Karpas-422 (cell line): Measurements from ENCODE around the gene GLP2R. TPM values are rescaled to one million over a fixed set of nuclear protein-coding genes. Genes with fewer than 3 reads are reported as not detected.
"Not testable (repeated sequence)": the region's sequence is repeated elsewhere in the genome, so short reads cannot be mapped to it uniquely, and the experiment has no call there.

Experiments used
- DNase-seq: peaks from one replicate; pipeline ENCODE4 v3.0.0-alpha.2; 2015
- H2AFZ ChIP-seq: fragments of 200-600 bp; sonication (generic); 2 replicates; pipeline ENCODE4 v1.6.1; 2014; ENCODE audit warnings: antibody characterized with exemption, low read length, mixed read lengths
- H3K27ac ChIP-seq: fragments of 200-600 bp; sonication (generic); 2 replicates; pipeline ENCODE4 v1.5.1; 2014; ENCODE audit warnings: mild to moderate bottlenecking, low read length, moderate library complexity
- H3K27me3 ChIP-seq: fragments of 200-600 bp; sonication (generic); 2 replicates; pipeline ENCODE4 v1.6.1; 2014; ENCODE audit warnings: low read length, mixed read lengths
- H3K36me3 ChIP-seq: fragments of 200-600 bp; sonication (generic); 2 replicates; pipeline ENCODE4 v1.6.1; 2014; ENCODE audit warnings: low read length, mixed read lengths; ENCODE audit not compliant: insufficient read depth
- H3K4me1 ChIP-seq: fragments of 200-600 bp; sonication (generic); 2 replicates; pipeline ENCODE4 v1.6.1; 2014; ENCODE audit warnings: mild to moderate bottlenecking, low read length, mixed read lengths
- H3K4me2 ChIP-seq: fragments of 200-600 bp; sonication (generic); 2 replicates; pipeline ENCODE4 v1.6.1; 2014; ENCODE audit warnings: low read length, low read depth, mild to moderate bottlenecking; ENCODE audit not compliant: poor library complexity, severe bottlenecking
- H3K4me3 ChIP-seq: fragments of 200-600 bp; sonication (generic); 2 replicates; pipeline ENCODE4 v1.5.1; 2014; ENCODE audit warnings: mild to moderate bottlenecking, antibody characterized with exemption, low read length, mixed read lengths
- H3K79me2 ChIP-seq: fragments of 200-600 bp; sonication (generic); 2 replicates; pipeline ENCODE4 v1.6.1; 2014; ENCODE audit warnings: mild to moderate bottlenecking, low read length, mixed read lengths
- H3K9ac ChIP-seq: fragments of 200-600 bp; sonication (generic); 2 replicates; pipeline ENCODE4 v1.6.0; 2014; ENCODE audit warnings: low read length
- H3K9me2 ChIP-seq: fragments of 200-600 bp; sonication (generic), shearing (Covaris generic); replicated peaks from 2 replicates; pipeline ENCODE4 v1.6.0; 2014; ENCODE audit warnings: mild to moderate bottlenecking, low read length, moderate library complexity; ENCODE audit not compliant: insufficient read depth
- H3K9me3 ChIP-seq: fragments of 300-700, 200-600 bp; sonication (generic); 2 replicates; pipeline ENCODE4 v1.6.1; 2014; ENCODE audit warnings: low read length, mixed read lengths
- H4K20me1 ChIP-seq: fragments of 200-600 bp; sonication (generic); 2 replicates; pipeline ENCODE4 v1.6.1; 2014; ENCODE audit warnings: mild to moderate bottlenecking, antibody characterized with exemption, low read length, low read depth; ENCODE audit not compliant: insufficient read depth
- total RNA-seq: library from RNA; depleted of rRNA; stranded (reverse); fragments of >200 nt; shearing (Covaris generic); gene quantifications from 2 replicates; pipeline ENCODE4 v1.2.3, GENCODE V29; 2014; ENCODE audit warnings: low replicate concordance

Gene GLP2R
- total RNA-seq, 1 experiment from 2014 or later = not detected

DNA sequence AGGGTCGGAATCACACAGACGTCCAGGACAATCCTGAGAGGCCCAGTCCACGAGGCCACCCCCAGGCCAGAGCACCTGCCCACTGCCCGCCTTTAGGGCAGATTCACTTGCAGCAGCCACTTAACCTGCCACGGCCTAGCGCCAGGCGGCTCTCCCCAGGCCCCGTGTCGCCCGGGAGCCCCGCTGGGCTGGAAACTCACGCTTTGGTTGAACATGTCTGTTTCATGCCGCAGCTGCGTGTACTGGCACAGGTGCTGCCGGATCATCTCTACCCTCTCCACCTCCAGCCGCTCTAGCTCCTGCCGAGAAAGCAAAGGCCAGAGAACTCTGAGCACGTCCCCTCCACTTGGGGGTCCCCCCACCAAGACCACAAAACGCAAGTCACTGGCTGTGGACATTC is 92.1 kb downstream of the GLP2R start:
- Histone ChIP-seq H3K36me3 (peaks cover 47% of the 10 kb centered on the region), H3K79me2 (no peaks in the 10 kb centered on the region), H2AFZ (no peak overlapping the region), H3K27me3 (no peaks in the 10 kb centered on the region), H3K9ac (no peak overlapping the region), H3K27ac (no peak overlapping the region), H4K20me1 (0 out of 2 replicates have a peak, but pooled peaks cover 7% of the 10 kb centered on the region), H3K9me2 (no peaks in the 10 kb centered on the region), H3K9me3 (no peaks in the 10 kb centered on the region), H3K4me3 (no peak overlapping the region), H3K4me1 (no peaks in the 10 kb centered on the region), H3K4me2 (no peak overlapping the region)
- DNase-seq = no peak

DNA sequence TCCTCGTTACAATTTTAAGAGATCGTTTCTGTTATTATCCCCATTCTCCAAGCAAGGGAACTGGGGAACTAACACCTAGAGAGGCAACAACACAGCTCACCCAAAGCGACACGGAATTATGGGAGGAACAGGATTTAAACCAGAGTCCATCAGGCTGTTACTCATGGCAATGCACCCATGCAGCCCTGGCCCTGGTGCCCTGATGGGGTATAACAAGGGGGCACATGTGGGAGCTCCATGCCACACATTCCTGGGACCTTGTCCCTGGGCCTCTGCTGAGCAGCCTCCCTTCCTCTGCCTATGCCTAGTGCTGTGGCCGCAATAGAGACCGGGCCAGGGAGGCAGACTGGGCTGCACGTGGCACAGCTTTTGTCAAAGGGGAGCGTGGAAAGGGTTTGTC is 92.6 kb downstream of the GLP2R start:
- H3K27me3 ChIP-seq = no peaks in the 10 kb centered on the region
- H2AFZ ChIP-seq = no peak overlapping the region
- H3K27ac ChIP-seq = no peak overlapping the region
- H3K4me1 ChIP-seq = no peaks in the 10 kb centered on the region
- DNase-seq = no peak
- H3K9me3 ChIP-seq = no peaks in the 10 kb centered on the region
- no peak overlapping the region for H3K9ac ChIP-seq
- H3K4me2 ChIP-seq = no peak overlapping the region
- H3K4me3 ChIP-seq = no peak overlapping the region
- peaks cover 50% of the 10 kb centered on the region for H3K36me3 ChIP-seq
- H4K20me1 ChIP-seq = 0 out of 2 replicates have a peak, but pooled peaks cover 7% of the 10 kb centered on the region
- no peaks in the 10 kb centered on the region for H3K9me2 ChIP-seq
- no peaks in the 10 kb centered on the region for H3K79me2 ChIP-seq

DNA sequence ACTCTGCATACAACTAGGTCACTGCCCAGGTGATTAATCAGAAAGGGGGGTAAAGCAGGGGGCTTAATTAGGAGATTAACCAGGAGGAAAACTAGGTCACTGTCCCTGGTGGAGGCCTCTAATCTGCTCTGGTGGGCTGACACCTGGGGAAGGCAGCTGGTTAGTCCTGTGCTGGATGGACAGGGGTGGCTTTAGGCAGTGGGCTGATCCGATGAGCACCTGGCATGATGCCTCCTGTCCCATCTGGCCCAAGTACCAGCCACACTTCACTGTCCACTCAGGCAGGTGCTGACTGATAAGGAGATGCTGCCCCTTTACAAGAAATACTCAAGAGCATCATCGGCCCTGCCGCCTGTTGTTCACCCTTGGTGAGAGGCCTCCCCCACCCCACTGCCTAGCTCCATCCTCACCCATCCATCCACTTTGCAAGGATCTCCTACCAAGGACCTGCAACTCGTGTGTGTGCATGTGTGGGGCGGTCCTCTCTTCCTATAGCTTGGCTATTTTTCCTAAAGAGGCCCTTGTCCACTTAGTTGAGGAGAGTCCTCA is 93.2 kb downstream of the GLP2R start:
- no peak overlapping the region for H3K4me2 ChIP-seq
- no peaks in the 10 kb centered on the region for H3K9me3 ChIP-seq
- no peak overlapping the region for H2AFZ ChIP-seq
- H4K20me1 ChIP-seq = 0 out of 2 replicates have a peak, but pooled peaks cover 5% of the 10 kb centered on the region
- H3K27me3 ChIP-seq = no peaks in the 10 kb centered on the region
- no peaks in the 10 kb centered on the region for H3K4me1 ChIP-seq
- no peak overlapping the region for H3K27ac ChIP-seq
- H3K4me3 ChIP-seq = no peak overlapping the region
- H3K79me2 ChIP-seq = no peaks in the 10 kb centered on the region
- DNase-seq = no peak
- peaks cover 55% of the 10 kb centered on the region for H3K36me3 ChIP-seq
- H3K9me2 ChIP-seq = no peaks in the 10 kb centered on the region
- no peak overlapping the region for H3K9ac ChIP-seq

GRCh38 chr17:9921216-9921615 is 95.5 kb downstream of the GLP2R start:
- Histone ChIP-seq H3K36me3 (peaks cover 47% of the 10 kb centered on the region), H3K4me1 (peaks cover 17% of the 10 kb centered on the region)
- H3K9me3 ChIP-seq, H3K27ac ChIP-seq, H3K4me2 ChIP-seq, H2AFZ ChIP-seq, H3K27me3 ChIP-seq, H3K4me3 ChIP-seq, H4K20me1 ChIP-seq, H3K9me2 ChIP-seq, DNase-seq, H3K9ac ChIP-seq, H3K79me2 ChIP-seq: not testable (repeated sequence)

GRCh38 chr17:9922012-9922848 is 96.5 kb downstream of the GLP2R start:
- no peaks in the 10 kb centered on the region for H3K9me2 ChIP-seq
- H3K4me1 ChIP-seq = peaks cover 24% of the 10 kb centered on the region
- 0 out of 2 replicates have a peak, but pooled peaks cover 2% of the 10 kb centered on the region for H3K79me2 ChIP-seq
- no peak overlapping the region for H3K27ac ChIP-seq
- H3K4me3 ChIP-seq = no peak overlapping the region
- no peaks in the 10 kb centered on the region for H3K9me3 ChIP-seq
- no peak for DNase-seq
- H3K36me3 ChIP-seq = peaks cover 47% of the 10 kb centered on the region
- H3K9ac ChIP-seq = no peak overlapping the region
- H3K27me3 ChIP-seq = no peaks in the 10 kb centered on the region
- 0 out of 2 replicates have a peak, but pooled peaks cover 3% of the 10 kb centered on the region for H4K20me1 ChIP-seq
- no peak overlapping the region for H3K4me2 ChIP-seq
- no peak overlapping the region for H2AFZ ChIP-seq

DNA sequence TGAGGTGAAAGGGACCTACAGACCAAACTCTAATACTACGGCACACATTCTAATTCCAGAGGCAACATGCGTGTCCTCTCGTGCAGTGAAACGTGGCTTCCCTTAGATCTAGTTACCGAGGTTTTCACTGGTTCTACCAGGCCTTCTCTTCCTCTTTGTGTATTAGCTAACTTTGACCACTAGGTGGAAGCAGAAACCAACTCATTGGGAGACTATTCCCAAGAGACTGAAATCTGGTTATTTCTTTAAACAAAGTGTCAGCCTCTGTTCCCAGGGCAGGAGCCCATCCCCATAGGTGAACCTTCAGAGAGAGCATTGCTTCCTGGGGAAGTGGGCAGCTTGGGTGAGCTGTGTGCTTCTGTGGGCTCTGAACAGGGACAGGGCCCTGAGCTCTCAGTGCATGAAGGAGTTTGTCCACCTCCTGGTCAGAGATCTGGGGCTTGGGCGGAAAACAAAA is 99.0 kb downstream of the GLP2R start:
- peaks cover 39% of the 10 kb centered on the region for H3K4me1 ChIP-seq
- H3K36me3 ChIP-seq = peaks cover 37% of the 10 kb centered on the region
- H3K9ac ChIP-seq = no peak overlapping the region
- no peak overlapping the region for H2AFZ ChIP-seq
- H3K27ac ChIP-seq = peak overlapping the region; percentile 46; the same call in 1 of the 2 replicates
- H3K9me3 ChIP-seq = no peaks in the 10 kb centered on the region
- no peaks in the 10 kb centered on the region for H3K27me3 ChIP-seq
- H3K79me2 ChIP-seq = 0 out of 2 replicates have a peak, but pooled peaks cover 2% of the 10 kb centered on the region
- no peaks in the 10 kb centered on the region for H4K20me1 ChIP-seq
- no peaks in the 10 kb centered on the region for H3K9me2 ChIP-seq
- H3K4me2 ChIP-seq = no peak overlapping the region
- peak; percentile 94 for DNase-seq
- no peak overlapping the region for H3K4me3 ChIP-seq

DNA sequence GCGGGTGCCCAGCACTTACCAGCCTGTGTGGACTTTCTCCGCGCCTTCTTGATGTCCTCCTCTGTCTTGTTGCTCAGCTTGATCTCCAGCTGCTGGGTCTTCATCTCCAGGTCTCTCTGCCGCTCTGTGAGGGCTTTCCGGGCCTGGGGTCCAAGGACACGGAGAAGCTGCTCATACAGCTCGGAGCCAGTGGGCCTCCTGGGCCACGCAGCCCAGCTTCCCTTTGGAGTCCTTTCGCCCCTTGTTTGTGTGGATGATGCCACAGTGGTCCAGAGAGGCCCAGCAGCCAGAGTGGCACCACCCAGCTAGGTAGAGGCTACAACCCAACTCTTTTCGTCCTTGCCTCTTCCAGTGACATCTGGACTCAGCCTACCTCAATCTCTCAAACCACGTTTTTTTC is 99.7 kb downstream of the GLP2R start:
- Histone ChIP-seq H3K27ac (peak overlapping the region; percentile 46; the same call in 1 of the 2 replicates), H3K4me1 (peaks cover 46% of the 10 kb centered on the region), H3K9me2 (no peaks in the 10 kb centered on the region), H3K4me3 (no peak overlapping the region), H3K9ac (no peak overlapping the region), H3K4me2 (no peak overlapping the region), H3K79me2 (0 out of 2 replicates have a peak, but pooled peaks cover 2% of the 10 kb centered on the region), H3K9me3 (no peaks in the 10 kb centered on the region), H3K36me3 (peaks cover 37% of the 10 kb centered on the region), H3K27me3 (no peaks in the 10 kb centered on the region), H2AFZ (no peak overlapping the region), H4K20me1 (no peaks in the 10 kb centered on the region)
- DNase-seq = no peak

GRCh38 chr17:9926150-9926804 is 100.6 kb downstream of the GLP2R start:
- H3K27me3 ChIP-seq = no peaks in the 10 kb centered on the region
- no peaks in the 10 kb centered on the region for H3K9me3 ChIP-seq
- no peak overlapping the region for H3K4me3 ChIP-seq
- no peak for DNase-seq
- peaks cover 54% of the 10 kb centered on the region for H3K4me1 ChIP-seq
- H3K79me2 ChIP-seq = 0 out of 2 replicates have a peak, but pooled peaks cover 2% of the 10 kb centered on the region
- H3K9ac ChIP-seq = no peak overlapping the region
- no peak overlapping the region for H2AFZ ChIP-seq
- no peak overlapping the region for H3K4me2 ChIP-seq
- H3K27ac ChIP-seq = peak overlapping the region; percentile 29; the same call in 1 of the 2 replicates
- H3K36me3 ChIP-seq = peaks cover 33% of the 10 kb centered on the region; the same call in 1 of the 2 replicates
- H4K20me1 ChIP-seq = no peaks in the 10 kb centered on the region
- H3K9me2 ChIP-seq = no peaks in the 10 kb centered on the region
